HCT116 (cell line): Measurements from ENCODE around the gene KMT2B.

Source experiments
- EGR1 ChIP-seq: IDR thresholded peaks from 2 replicates; pipeline ENCODE4 v1.6.1; 2012; ENCODE audit warnings: low read depth
- EZH2phosphoT487 ChIP-seq: fragments of 200-600 bp; IDR thresholded peaks from 2 replicates; pipeline ENCODE4 v1.6.1; 2018; ENCODE audit warnings: antibody characterized with exemption, borderline replicate concordance
- POLR2A ChIP-seq: IDR thresholded peaks from 2 replicates; pipeline ENCODE4 v1.7.0; 2011; ENCODE audit warnings: borderline replicate concordance; ENCODE audit not compliant: insufficient read depth, insufficient read length; ENCODE audit errors: extremely low read depth
- POLR2AphosphoS5 ChIP-seq: IDR thresholded peaks from 2 replicates; pipeline ENCODE4 v1.6.1; 2011; ENCODE audit warnings: mild to moderate bottlenecking, low read depth, low read length, moderate library complexity
- TCF7L2 ChIP-seq: IDR thresholded peaks from 2 replicates; pipeline ENCODE4 v1.7.0; 2011; ENCODE audit warnings: borderline replicate concordance, inconsistent platforms; ENCODE audit not compliant: insufficient read depth, insufficient read length; ENCODE audit errors: extremely low read depth
- TF ChIP-seq, protein P1 (sequence below), 3 experiments: fragments of 200-600 bp in 1 of 3; sonication (generic) in 1 of 3; IDR thresholded peaks in 2 of 3; conservative IDR thresholded peaks in 1 of 3; 2 replicates each; pipeline ENCODE4 v1.5.1; 2012 to 2017; ENCODE audit warnings: low read depth in 2 of 3, low read length in 2 of 3, antibody characterized with exemption in 1 of 3, borderline replicate concordance in 1 of 3, control low read depth in 1 of 3, mild to moderate bottlenecking in 1 of 3, mixed read lengths in 1 of 3, mixed run types in 1 of 3, moderate library complexity in 1 of 3; ENCODE audit not compliant: insufficient read depth in 1 of 3
- TF ChIP-seq, protein P2 (sequence below): IDR thresholded peaks from 2 replicates; pipeline ENCODE4 v1.6.1; 2012; ENCODE audit warnings: low read depth

DNA sequence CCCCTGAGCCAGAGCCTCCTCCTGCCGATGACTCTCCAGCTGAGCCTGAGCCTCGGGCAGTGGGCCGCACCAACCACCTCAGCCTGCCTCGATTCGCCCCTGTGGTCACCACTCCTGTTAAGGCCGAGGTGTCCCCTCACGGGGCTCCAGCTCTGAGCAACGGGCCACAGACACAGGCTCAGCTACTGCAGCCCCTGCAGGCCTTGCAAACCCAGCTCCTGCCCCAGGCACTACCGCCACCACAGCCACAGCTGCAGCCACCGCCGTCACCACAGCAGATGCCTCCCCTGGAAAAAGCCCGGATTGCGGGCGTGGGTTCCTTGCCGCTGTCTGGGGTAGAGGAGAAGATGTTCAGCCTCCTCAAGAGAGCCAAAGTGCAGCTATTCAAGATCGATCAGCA lies 3.6 kb downstream of the KMT2B start:
- TF ChIP-seq, protein P1, sequence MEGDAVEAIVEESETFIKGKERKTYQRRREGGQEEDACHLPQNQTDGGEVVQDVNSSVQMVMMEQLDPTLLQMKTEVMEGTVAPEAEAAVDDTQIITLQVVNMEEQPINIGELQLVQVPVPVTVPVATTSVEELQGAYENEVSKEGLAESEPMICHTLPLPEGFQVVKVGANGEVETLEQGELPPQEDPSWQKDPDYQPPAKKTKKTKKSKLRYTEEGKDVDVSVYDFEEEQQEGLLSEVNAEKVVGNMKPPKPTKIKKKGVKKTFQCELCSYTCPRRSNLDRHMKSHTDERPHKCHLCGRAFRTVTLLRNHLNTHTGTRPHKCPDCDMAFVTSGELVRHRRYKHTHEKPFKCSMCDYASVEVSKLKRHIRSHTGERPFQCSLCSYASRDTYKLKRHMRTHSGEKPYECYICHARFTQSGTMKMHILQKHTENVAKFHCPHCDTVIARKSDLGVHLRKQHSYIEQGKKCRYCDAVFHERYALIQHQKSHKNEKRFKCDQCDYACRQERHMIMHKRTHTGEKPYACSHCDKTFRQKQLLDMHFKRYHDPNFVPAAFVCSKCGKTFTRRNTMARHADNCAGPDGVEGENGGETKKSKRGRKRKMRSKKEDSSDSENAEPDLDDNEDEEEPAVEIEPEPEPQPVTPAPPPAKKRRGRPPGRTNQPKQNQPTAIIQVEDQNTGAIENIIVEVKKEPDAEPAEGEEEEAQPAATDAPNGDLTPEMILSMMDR (IDR thresholded peaks at IDR 0.05 in 2 of 3, conservative IDR thresholded peaks at IDR 0.05 in 1 of 3; ENCODE audit: borderline replicate concordance in 1 of 3, insufficient read depth in 1 of 3, low read depth in 2 of 3, low read length in 2 of 3): no peak
- no peak for TF ChIP-seq POLR2A
- no peak for TF ChIP-seq POLR2AphosphoS5
- TF ChIP-seq, protein P2, sequence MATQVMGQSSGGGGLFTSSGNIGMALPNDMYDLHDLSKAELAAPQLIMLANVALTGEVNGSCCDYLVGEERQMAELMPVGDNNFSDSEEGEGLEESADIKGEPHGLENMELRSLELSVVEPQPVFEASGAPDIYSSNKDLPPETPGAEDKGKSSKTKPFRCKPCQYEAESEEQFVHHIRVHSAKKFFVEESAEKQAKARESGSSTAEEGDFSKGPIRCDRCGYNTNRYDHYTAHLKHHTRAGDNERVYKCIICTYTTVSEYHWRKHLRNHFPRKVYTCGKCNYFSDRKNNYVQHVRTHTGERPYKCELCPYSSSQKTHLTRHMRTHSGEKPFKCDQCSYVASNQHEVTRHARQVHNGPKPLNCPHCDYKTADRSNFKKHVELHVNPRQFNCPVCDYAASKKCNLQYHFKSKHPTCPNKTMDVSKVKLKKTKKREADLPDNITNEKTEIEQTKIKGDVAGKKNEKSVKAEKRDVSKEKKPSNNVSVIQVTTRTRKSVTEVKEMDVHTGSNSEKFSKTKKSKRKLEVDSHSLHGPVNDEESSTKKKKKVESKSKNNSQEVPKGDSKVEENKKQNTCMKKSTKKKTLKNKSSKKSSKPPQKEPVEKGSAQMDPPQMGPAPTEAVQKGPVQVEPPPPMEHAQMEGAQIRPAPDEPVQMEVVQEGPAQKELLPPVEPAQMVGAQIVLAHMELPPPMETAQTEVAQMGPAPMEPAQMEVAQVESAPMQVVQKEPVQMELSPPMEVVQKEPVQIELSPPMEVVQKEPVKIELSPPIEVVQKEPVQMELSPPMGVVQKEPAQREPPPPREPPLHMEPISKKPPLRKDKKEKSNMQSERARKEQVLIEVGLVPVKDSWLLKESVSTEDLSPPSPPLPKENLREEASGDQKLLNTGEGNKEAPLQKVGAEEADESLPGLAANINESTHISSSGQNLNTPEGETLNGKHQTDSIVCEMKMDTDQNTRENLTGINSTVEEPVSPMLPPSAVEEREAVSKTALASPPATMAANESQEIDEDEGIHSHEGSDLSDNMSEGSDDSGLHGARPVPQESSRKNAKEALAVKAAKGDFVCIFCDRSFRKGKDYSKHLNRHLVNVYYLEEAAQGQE: no peak
- TF ChIP-seq TCF7L2: no peak
- TF ChIP-seq EGR1: no peak
- no peak for TF ChIP-seq EZH2phosphoT487
